ENCODE measurements around the gene MICU2. TPM values are rescaled to one million over a fixed set of nuclear protein-coding genes. Genes with fewer than 3 reads are reported as not detected.

The MICU2 gene
- total RNA-seq, 1 experiment from 2014 or later, result 56.0 TPM

GRCh38 chr13:21516805-21517204, 87.2 kb downstream of the MICU2 start:
- Histone ChIP-seq H3K27me3 (replicated peaks; ENCODE audit: insufficient read depth, low read depth, low read length, poor library complexity) (no peaks in the 10 kb centered on the region), H3K9me3 (ENCODE audit: low read depth, low read length, poor library complexity, severe bottlenecking) (no peaks in the 10 kb centered on the region), H3K4me1 (ENCODE audit: insufficient read depth, low read length, poor library complexity, severe bottlenecking) (no peaks in the 10 kb centered on the region), H3K4me3 (ENCODE audit: low read depth, low read length, poor library complexity, severe bottlenecking) (no peak overlapping the region), H3K36me3 (ENCODE audit: insufficient read depth, low read length, poor library complexity, severe bottlenecking) (no peaks in the 10 kb centered on the region), H3K27ac (ENCODE audit: low read depth, low read length, poor library complexity, severe bottlenecking) (no peak overlapping the region)
- ChIA-PET CTCF (no interaction called here), POLR2A (ENCODE audit: low non-redundant PET) (no interaction called here)
- TF ChIP-seq CTCF (conservative IDR thresholded peaks at IDR 0.05; ENCODE audit: low read depth, low read length) (no peak), EZH2 (IDR thresholded peaks at IDR 0.05; ENCODE audit: borderline replicate concordance, low read depth, low read length, poor library complexity, severe bottlenecking) (no peak)
- no peak for DNase-seq (ENCODE audit: low spot score)
- intact Hi-C loops (cut with micrococcal nuclease; ENCODE audit: unreplicated experiment), result no loop called here
- no TSS peak for BruUV-seq (replicated peaks)

GRCh38 chr13:21511849-21512248, 92.1 kb downstream of the MICU2 start:
- H3K27ac ChIP-seq (ENCODE audit: low read depth, low read length, poor library complexity, severe bottlenecking), result no peak overlapping the region
- DNase-seq (ENCODE audit: low spot score), result no peak
- no peaks in the 10 kb centered on the region for H3K36me3 ChIP-seq (ENCODE audit: insufficient read depth, low read length, poor library complexity, severe bottlenecking)
- BruUV-seq (replicated peaks), result no TSS peak
- no peaks in the 10 kb centered on the region for H3K4me1 ChIP-seq (ENCODE audit: insufficient read depth, low read length, poor library complexity, severe bottlenecking)
- H3K27me3 ChIP-seq (replicated peaks; ENCODE audit: insufficient read depth, low read depth, low read length, poor library complexity), result no peaks in the 10 kb centered on the region
- CTCF ChIA-PET, result no interaction called here
- H3K9me3 ChIP-seq (ENCODE audit: low read depth, low read length, poor library complexity, severe bottlenecking), result no peaks in the 10 kb centered on the region
- no peak for TF ChIP-seq CTCF (conservative IDR thresholded peaks at IDR 0.05; ENCODE audit: low read depth, low read length)
- no peak for TF ChIP-seq EZH2 (IDR thresholded peaks at IDR 0.05; ENCODE audit: borderline replicate concordance, low read depth, low read length, poor library complexity, severe bottlenecking)
- intact Hi-C loops (cut with micrococcal nuclease; ENCODE audit: unreplicated experiment), result no loop called here
- no peak overlapping the region for H3K4me3 ChIP-seq (ENCODE audit: low read depth, low read length, poor library complexity, severe bottlenecking)
- POLR2A ChIA-PET (ENCODE audit: low non-redundant PET), result no interaction called here

GRCh38 chr13:21504379-21504778, 99.6 kb downstream of the MICU2 start:
- no peak for DNase-seq (ENCODE audit: low spot score)
- H3K9me3 ChIP-seq (ENCODE audit: low read depth, low read length, poor library complexity, severe bottlenecking), result no peaks in the 10 kb centered on the region
- TF ChIP-seq CTCF (conservative IDR thresholded peaks at IDR 0.05; ENCODE audit: low read depth, low read length) (no peak), EZH2 (IDR thresholded peaks at IDR 0.05; ENCODE audit: borderline replicate concordance, low read depth, low read length, poor library complexity, severe bottlenecking) (no peak)

More at GRCh38 chr13:21504379-21504778, 99.6 kb downstream of the MICU2 start:
- Histone ChIP-seq H3K27me3 (replicated peaks; ENCODE audit: insufficient read depth, low read depth, low read length, poor library complexity) (no peaks in the 10 kb centered on the region), H3K4me3 (ENCODE audit: low read depth, low read length, poor library complexity, severe bottlenecking) (no peak overlapping the region), H3K4me1 (ENCODE audit: insufficient read depth, low read length, poor library complexity, severe bottlenecking) (no peaks in the 10 kb centered on the region), H3K27ac (ENCODE audit: low read depth, low read length, poor library complexity, severe bottlenecking) (no peak overlapping the region), H3K36me3 (ENCODE audit: insufficient read depth, low read length, poor library complexity, severe bottlenecking) (no peaks in the 10 kb centered on the region)
- intact Hi-C loops (cut with micrococcal nuclease; ENCODE audit: unreplicated experiment), result no loop called here
- no TSS peak for BruUV-seq (replicated peaks)
- ChIA-PET POLR2A (ENCODE audit: low non-redundant PET) (no interaction called here), CTCF (no interaction called here)

All from A673 (cell line).